Cardiac fibroblast (primary cell): ENCODE measurements around the gene DNAJC4.

ENCODE experiments used
- DNase-seq, 2 donors: peaks; one replicate each; pipeline versions ENCODE4 v3.0.0 to v3.0.0-alpha.2; 2010; ENCODE audit warnings: low read depth in 2 of 2
- H3K4me3 ChIP-seq, 2 donors: replicated peaks in 1 of 2; 1 replicate in 1 of 2; 2 replicates in 1 of 2; pipeline ENCODE4 v1.5.1; 2011; ENCODE audit warnings: low read depth in 2 of 2, low read length in 2 of 2, mild to moderate bottlenecking in 2 of 2, moderate library complexity in 1 of 2
- TF ChIP-seq, protein P1 (sequence below): IDR thresholded peaks from one replicate; pipeline ENCODE4 v1.5.1; 2011; ENCODE audit warnings: low read depth, mild to moderate bottlenecking, low read length, inconsistent platforms

Gene DNAJC4

DNA sequence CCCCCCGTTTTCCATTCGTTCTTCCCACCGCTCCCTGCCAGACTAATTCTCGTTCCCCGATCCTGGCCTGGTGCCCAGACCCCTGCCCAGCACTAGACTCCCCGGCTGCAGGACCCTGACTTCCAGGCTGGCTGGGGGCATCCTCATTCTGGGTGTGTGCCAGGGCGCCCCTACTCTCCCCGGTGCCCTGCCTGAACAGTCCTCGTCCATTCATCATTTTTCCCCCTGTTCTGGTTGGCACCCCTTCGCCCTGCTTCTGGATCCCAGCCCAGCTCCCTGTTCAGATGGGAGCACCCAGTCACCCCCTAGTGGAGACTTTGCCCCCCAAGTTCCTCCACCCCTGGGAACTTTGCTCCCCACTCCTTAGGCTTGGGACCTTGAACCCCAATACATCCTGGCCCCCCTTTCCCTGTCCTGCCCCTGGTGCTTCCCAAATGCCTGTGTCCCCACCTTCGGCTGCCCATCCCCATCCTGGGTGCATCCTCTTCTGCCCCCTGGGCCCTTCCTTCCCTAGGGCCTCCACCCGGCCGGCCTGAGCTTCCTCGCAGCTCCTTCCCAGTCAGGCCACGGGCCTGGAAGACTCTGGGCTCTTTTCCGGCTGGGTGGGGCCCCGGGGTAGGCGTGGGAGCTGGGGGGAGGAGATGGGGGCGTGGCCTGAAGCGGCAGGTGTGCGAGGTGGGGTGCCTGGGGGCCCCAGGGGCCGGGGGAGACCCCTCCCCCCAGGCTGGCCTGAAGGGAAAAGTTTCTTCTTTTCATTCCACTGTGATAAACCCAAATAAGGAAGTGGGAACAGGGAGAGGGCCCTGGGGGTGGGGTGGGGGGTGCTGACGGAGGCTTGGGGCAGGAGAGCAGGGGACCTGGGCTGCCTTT is 21.9 kb downstream of the DNAJC4 start:
- TF ChIP-seq, protein P1, sequence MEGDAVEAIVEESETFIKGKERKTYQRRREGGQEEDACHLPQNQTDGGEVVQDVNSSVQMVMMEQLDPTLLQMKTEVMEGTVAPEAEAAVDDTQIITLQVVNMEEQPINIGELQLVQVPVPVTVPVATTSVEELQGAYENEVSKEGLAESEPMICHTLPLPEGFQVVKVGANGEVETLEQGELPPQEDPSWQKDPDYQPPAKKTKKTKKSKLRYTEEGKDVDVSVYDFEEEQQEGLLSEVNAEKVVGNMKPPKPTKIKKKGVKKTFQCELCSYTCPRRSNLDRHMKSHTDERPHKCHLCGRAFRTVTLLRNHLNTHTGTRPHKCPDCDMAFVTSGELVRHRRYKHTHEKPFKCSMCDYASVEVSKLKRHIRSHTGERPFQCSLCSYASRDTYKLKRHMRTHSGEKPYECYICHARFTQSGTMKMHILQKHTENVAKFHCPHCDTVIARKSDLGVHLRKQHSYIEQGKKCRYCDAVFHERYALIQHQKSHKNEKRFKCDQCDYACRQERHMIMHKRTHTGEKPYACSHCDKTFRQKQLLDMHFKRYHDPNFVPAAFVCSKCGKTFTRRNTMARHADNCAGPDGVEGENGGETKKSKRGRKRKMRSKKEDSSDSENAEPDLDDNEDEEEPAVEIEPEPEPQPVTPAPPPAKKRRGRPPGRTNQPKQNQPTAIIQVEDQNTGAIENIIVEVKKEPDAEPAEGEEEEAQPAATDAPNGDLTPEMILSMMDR, result peak; percentile 46
- peak overlapping the region; percentile 78 to 85 for H3K4me3 ChIP-seq
- DNase-seq, result peak; percentile 52 to 57

DNA sequence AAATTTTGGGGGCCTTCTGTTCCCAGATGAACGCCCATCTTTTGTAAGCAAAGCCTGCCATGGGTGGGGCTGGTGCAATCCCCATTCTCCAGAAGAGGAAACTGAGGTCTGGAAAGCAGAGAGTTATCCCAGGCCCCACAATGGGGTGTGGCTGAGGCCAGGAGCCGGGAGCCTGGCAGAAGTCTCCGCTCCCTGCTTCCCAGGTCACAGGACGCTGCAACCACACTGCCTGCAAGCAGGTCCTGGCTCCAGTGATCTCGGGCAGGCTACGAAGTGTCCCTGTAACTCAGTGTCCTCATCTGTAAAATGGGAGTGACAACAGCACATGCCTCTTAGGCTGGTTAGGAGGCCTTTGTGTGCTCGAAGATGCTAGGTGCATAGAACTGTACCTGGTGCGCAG is 22.7 kb downstream of the DNAJC4 start:
- TF ChIP-seq, protein P1, result no peak
- no peak for DNase-seq
- peak overlapping the region; percentile 78 to 85 for H3K4me3 ChIP-seq

DNA sequence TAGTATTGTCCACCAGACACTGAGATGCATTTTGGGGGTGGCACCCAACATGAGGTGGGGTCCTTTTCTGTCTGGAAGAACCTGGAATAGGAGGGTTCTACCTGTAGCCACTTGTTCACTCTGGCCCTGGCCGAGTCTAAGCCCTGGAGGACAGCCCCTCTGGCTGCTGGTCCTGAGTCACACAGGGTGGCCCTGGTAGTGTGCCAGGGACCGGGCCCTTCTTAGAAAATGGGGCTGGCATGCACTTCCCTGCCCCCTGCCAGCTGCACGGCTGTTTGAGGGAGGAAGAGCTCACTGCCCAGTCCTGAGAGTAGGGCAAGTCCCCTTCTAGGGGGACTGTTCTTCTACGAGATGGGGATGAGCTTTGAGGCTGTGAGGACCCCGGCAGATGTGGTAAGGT is 23.1 kb downstream of the DNAJC4 start:
- TF ChIP-seq, protein P1, result no peak
- no peak overlapping the region for H3K4me3 ChIP-seq

GRCh38 chr11:64254326-64254725 is 24.0 kb downstream of the DNAJC4 start:
- DNase-seq, result no peak
- TF ChIP-seq, protein P1, result no peak
- no peak overlapping the region for H3K4me3 ChIP-seq

More for the DNA sequence above, 23.1 kb downstream of the DNAJC4 start:
- no peak for DNase-seq

GRCh38 chr11:64255135-64256128 is 25.1 kb downstream of the DNAJC4 start:
- H3K4me3 ChIP-seq, result no peak overlapping the region
- TF ChIP-seq, protein P1, result no peak
- DNase-seq, result no peak

- no peak overlapping the region for H3K4me3 ChIP-seq
- TF ChIP-seq, protein P1, result no peak
- no peak for DNase-seq
Measured at GRCh38 chr11:64256300-64256699, 26.0 kb downstream of the DNAJC4 start.
